WTC11 (cell line): ENCODE results near the gene BICC1.

Experiments
- ARID4B ChIP-seq: sonication (generic); formaldehyde crosslinking; IDR thresholded peaks from 2 replicates; pipeline ENCODE4 v1.8.0; 2023; ENCODE audit warnings: missing genetic modification reagents, mild to moderate bottlenecking, borderline replicate concordance
- CTCF ChIP-seq: fragments of 200-600 bp; IDR thresholded peaks from 2 replicates; pipeline ENCODE4 v1.8.0; 2022; ENCODE audit warnings: antibody characterized with exemption
- GTF2I ChIP-seq: fragments of 250-450 bp; sonication (Bioruptor Pico); conservative IDR thresholded peaks from 2 replicates; pipeline ENCODE4 v1.4.0; 2021; ENCODE audit warnings: mild to moderate bottlenecking
- MAX ChIP-seq: sonication (generic); formaldehyde crosslinking; IDR thresholded peaks from 2 replicates; pipeline ENCODE4 v1.8.0; 2022; ENCODE audit warnings: mild to moderate bottlenecking, missing genetic modification reagents
- USF2 ChIP-seq: sonication (generic); formaldehyde crosslinking; IDR thresholded peaks from 2 replicates; pipeline ENCODE4 v1.8.1; 2023; ENCODE audit warnings: mild to moderate bottlenecking, missing genetic modification reagents, moderate library complexity
- ZNF138 ChIP-seq: sonication (generic); formaldehyde crosslinking; conservative IDR thresholded peaks from 2 replicates; pipeline ENCODE4 v1.8.1; 2022; ENCODE audit warnings: mild to moderate bottlenecking, moderate library complexity, missing genetic modification reagents
- ZNF281 ChIP-seq: sonication (generic); formaldehyde crosslinking; IDR thresholded peaks from 2 replicates; pipeline ENCODE4 v1.8.0; 2023; ENCODE audit warnings: mild to moderate bottlenecking, missing genetic modification reagents

GRCh38 chr10:58772758-58773157 is 260.1 kb downstream of the BICC1 start:
- no peak for TF ChIP-seq ARID4B (CRISPR knock-in tag)
- no peak for TF ChIP-seq USF2 (CRISPR knock-in tag)
- no peak for TF ChIP-seq MAX (CRISPR knock-in tag)
- no peak for TF ChIP-seq CTCF
- TF ChIP-seq ZNF281 (CRISPR knock-in tag) = no peak
- TF ChIP-seq ZNF138 (CRISPR knock-in tag) = no peak
- no peak for TF ChIP-seq GTF2I (CRISPR knock-in tag)
